HTERT RPE-1 (cell line): ENCODE data around the gene LTBP4.

Source experiments
- in situ Hi-C: fragments of 300-500 bp; cut with MboI; formaldehyde crosslinking; loops from 4 replicates; pipeline ENCODE4 v1.14.3; 2020; ENCODE audit warnings: low sequenced_read_pairs

The LTBP4 gene

GRCh38 chr19:40592170-40592569 is 9.0 kb upstream of the LTBP4 start:
- in situ Hi-C loops: no loop called here

DNA sequence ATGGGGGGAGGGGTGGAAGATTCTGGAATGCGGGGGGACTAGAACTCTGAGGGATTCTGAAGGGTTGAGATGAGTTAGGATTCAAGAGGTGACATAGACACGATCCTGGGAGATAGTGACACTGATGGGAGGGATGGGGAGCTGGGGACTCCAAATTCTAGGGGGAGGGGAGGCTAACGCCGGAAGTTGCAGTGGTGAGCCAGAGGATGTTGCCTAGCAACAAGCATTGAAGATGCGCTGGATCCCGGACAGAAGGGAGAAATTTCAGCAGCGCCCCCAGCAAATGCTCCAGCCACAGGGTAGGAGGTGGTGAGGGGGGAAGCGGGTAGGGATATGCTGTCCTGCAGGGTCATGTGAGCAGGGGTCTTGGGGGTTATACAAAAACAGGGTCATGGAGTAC is 6.9 kb upstream of the LTBP4 start:
- in situ Hi-C loops: no loop called here

- in situ Hi-C loops: no loop called here
Measured at GRCh38 chr19:40594657-40595091, 6.5 kb upstream of the LTBP4 start.

DNA sequence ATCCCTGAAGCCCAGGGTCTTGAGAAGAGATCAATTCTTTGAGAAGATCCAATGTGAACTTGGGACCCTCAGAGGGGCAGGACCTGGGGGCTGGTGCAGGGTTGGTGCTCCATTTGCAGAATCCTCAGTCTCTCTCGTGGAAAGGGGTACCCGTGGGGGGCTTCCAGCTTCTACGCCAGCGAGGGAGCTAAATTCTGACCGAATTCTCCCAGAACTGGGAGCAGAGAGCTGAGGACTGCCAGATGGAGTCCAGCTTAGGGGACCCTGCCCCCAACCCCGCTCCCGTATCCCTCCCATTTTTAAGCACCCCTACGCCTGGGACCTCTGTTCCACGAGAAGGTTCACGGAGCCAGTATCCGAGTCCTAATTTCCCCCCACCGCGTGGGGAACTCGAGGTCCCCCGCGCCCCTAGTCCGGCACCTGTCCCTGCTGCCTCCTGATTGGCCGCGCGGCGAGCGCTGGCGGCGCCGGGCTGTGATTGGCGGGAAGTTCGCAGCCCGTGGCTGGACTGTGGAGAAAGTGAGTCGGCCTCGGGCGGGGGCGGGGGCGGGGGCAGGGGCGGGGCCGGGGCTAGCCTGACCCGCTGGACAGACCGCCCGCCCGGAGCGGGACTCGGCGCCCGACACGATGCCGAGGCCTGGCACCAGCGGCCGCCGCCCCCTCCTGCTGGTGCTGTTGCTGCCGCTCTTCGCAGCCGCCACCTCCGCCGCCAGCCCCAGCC is 4.4 kb upstream of the LTBP4 start:
- in situ Hi-C loops: no loop called here

GRCh38 chr19:40597329-40597838 is 3.8 kb upstream of the LTBP4 start:
- in situ Hi-C loops: no loop called here

DNA sequence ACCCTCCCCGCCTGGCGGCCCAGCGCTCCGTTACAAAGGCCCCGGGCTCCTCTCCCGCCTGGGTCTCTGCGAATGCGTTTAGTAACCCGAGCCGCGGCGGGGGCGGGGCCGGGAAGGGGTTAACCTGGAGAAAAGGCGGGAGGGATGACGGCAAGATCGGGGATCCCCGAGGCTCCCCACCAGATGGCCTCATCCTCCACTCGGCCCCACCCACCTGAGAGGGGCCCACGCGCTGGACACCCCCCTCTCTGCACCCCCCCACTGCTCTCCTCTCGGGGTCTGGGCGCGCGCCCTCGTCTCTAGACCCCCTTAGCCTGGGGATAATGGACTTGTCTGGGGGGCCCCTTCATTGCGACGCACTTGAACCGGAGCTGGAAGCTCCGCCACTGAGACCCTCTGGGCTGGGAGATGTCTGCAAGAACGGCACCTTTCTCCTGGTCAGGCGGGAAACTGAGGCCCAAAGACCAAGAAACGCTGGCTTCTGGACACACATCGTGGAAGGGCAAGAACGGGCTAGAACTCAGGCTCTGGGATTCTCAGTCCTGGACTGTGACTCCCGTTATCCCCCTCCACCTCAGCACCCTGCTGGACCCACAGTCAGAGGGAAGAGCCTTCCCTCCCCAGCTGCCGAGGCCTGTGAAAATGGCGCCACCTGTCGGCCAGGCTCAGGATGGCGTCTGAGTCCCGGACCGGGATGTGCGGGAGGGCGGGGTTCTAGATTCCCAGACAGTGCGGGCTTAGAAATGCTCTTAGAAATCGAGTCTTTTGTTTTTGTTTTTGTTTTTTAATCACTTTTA is 2.9 kb upstream of the LTBP4 start:
- in situ Hi-C loops: no loop called here

DNA sequence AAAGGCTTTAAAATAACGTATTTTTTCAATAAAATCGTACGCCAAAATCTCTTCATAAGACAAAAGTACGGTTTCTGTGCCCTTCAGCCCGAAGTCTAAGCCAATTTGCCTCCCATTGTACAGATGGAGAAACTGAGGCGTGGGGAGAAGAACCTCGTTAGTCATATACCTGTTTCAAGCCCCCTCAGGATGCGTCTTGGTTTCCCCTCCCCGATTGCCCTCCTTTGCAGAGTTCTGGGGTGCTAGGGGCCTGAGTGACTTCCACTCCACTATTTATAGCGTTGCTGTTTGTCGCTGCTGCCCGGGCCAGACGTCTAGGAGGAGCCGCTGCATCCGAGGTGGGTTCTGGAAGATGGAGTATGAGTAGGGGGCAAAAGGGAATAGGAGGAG is 2.3 kb upstream of the LTBP4 start:
- in situ Hi-C loops: no loop called here

- in situ Hi-C loops: no loop called here
Measured at GRCh38 chr19:40599331-40599901, 1.8 kb upstream of the LTBP4 start.

DNA sequence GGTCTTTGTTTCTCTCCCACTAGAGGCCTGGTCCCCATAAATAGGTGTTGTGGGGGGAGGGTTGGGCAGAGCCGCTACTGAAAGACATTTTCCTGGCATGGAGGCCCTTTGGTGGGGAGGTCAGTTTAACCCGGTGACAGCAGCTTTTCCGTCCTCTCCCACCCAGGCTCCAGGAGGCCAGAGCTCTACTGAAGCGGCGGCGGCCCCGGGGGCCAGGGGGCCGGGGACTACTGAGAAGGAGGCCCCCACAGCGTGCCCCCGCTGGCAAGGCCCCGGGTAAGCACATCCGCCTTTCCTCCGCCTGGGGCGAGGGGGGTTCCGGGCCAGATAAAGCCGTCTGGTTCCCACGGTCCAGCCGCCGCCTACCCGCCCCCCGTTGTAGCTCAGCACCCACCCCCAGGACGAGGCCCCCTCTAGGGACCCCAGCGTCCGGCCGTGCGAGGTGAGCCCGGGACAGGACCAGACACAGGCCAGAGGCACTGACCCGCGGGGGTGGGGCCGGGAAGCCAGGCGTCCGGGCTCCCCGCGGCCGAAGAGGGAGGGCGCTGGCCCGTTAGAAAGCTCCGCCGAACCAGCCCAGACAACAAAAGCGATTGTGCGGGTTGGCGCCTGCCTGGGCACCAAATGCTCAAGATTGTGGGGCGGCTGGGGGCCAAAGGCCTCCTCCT is 1.1 kb upstream of the LTBP4 start:
- in situ Hi-C loops: no loop called here

- in situ Hi-C loops: no loop called here
Measured at GRCh38 chr19:40600570-40601133, 517 bp upstream of the LTBP4 start.

- in situ Hi-C loops: no loop called here
Measured at GRCh38 chr19:40603071-40603388, 1.9 kb downstream of the LTBP4 start.

- in situ Hi-C loops: no loop called here
Measured at GRCh38 chr19:40603389-40604170, 2.4 kb downstream of the LTBP4 start.

GRCh38 chr19:40604171-40604646 is 3.0 kb downstream of the LTBP4 start:
- in situ Hi-C loops: no loop called here

DNA sequence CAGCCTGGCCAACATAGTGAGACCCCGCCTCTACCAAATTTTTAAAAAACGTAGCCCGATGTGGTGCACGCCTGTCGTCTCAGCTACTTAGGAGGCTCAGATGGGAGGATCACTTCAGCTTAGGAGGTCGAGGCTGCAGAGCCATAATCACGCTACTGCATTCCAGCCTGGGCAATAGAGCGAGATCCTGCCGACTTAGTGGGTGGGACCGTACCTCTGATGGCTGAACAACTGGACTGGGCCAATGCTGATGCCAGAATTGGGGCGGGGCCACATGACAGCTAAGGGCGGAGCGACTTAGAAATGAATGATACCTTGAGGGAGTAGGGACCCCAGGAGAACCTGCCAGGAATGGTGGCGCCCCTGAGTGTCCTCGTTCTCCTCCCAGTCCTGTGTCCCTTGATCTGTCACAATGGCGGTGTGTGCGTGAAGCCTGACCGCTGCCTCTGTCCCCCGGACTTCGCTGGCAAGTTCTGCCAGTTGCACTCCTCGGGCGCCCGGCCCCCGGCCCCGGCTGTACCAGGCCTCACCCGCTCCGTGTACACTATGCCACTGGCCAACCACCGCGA is 3.6 kb downstream of the LTBP4 start:
- in situ Hi-C loops: no loop called here

GRCh38 chr19:40605216-40605971 is 4.2 kb downstream of the LTBP4 start:
- in situ Hi-C loops: no loop called here

GRCh38 chr19:40607311-40608239 is 6.4 kb downstream of the LTBP4 start:
- in situ Hi-C loops: no loop called here

DNA sequence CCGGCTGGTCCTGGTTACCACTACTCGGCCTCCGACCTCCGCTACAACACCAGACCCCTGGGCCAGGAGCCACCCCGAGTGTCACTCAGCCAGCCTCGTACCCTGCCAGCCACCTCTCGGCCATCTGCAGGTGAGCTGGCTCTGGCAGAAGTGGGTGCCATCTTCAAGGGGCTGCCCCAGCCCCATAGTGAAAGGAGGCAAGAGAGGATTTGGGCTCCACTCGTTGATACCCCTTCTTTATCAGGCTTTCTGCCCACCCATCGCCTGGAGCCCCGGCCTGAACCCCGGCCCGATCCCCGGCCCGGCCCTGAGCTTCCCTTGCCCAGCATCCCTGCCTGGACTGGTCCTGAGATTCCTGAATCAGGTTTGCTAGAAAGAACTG is 7.1 kb downstream of the LTBP4 start:
- in situ Hi-C loops: no loop called here

DNA sequence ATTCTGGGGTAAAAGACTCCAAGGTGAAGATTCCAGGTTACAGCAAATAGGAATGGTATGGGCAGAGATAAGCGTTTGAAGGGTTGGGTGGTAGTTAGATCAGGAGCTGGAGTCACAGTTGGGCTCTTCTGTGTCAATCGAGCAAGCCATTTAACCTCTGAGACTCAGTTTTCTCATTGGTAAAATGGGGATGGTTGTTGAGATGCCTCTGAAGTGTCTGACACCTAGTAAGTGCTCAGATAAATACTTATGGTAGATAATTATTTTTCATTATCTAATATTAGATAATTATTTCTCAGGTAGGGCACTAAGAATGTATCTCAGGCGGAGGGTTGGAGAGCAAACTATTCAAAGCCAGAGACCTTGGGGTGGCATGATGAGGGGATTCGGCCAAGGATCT is 7.8 kb downstream of the LTBP4 start:
- in situ Hi-C loops: no loop called here
